ENCODE data around the gene TASP1.
"Not testable (repeated sequence)": the region's sequence is repeated elsewhere in the genome, so short reads cannot be mapped to it uniquely, and the experiment has no call there.

TASP1 gene

GRCh38 chr20:13486694-13487093 lies 152.0 kb downstream of the TASP1 start:
- no peak for DNase-seq

- no peak for DNase-seq
Observed at GRCh38 chr20:13485576-13485975, 153.2 kb downstream of the TASP1 start.

GRCh38 chr20:13485019-13485418 lies 153.7 kb downstream of the TASP1 start:
- not testable (repeated sequence) for DNase-seq

- DNase-seq: not testable (repeated sequence)
Observed at GRCh38 chr20:13483472-13483871, 155.3 kb downstream of the TASP1 start.

- DNase-seq: no peak
Observed at GRCh38 chr20:13478366-13478765, 160.4 kb downstream of the TASP1 start.

- DNase-seq: no peak
Observed at GRCh38 chr20:13474467-13474866, 164.3 kb downstream of the TASP1 start.

- DNase-seq: no peak
Observed at GRCh38 chr20:13469262-13469661, 169.5 kb downstream of the TASP1 start.

GRCh38 chr20:13468166-13468565 lies 170.6 kb downstream of the TASP1 start:
- DNase-seq: no peak

- DNase-seq: no peak
Observed at GRCh38 chr20:13464702-13465101, 174.0 kb downstream of the TASP1 start.

- DNase-seq: no peak
Observed at GRCh38 chr20:13461849-13462458, 176.8 kb downstream of the TASP1 start.

GRCh38 chr20:13458860-13459451 lies 179.8 kb downstream of the TASP1 start:
- peak; percentile 14 for DNase-seq

- no peak for DNase-seq
Observed at GRCh38 chr20:13457487-13457886, 181.2 kb downstream of the TASP1 start.

GRCh38 chr20:13455713-13456112 lies 183.0 kb downstream of the TASP1 start:
- no peak for DNase-seq

- DNase-seq: no peak
Observed at GRCh38 chr20:13453367-13453766, 185.4 kb downstream of the TASP1 start.

GRCh38 chr20:13452470-13453124 lies 186.1 kb downstream of the TASP1 start:
- no peak for DNase-seq

GRCh38 chr20:13449868-13450434 lies 188.8 kb downstream of the TASP1 start:
- no peak for DNase-seq

- no peak for DNase-seq
Observed at GRCh38 chr20:13447385-13448180, 191.1 kb downstream of the TASP1 start.

GRCh38 chr20:13443690-13444089 lies 195.0 kb downstream of the TASP1 start:
- DNase-seq: no peak

GRCh38 chr20:13442986-13443385 lies 195.7 kb downstream of the TASP1 start:
- no peak for DNase-seq

- no peak for DNase-seq
Observed at GRCh38 chr20:13441388-13441787, 197.3 kb downstream of the TASP1 start.

- no peak for DNase-seq
Observed at GRCh38 chr20:13436530-13436929, 202.2 kb downstream of the TASP1 start.

GRCh38 chr20:13432126-13432525 lies 206.6 kb downstream of the TASP1 start:
- DNase-seq: no peak

- no peak for DNase-seq
Observed at GRCh38 chr20:13430346-13431002, 208.3 kb downstream of the TASP1 start.

All from CD4-positive, alpha-beta T cell treated with Interleukin-4 for 4 hours (primary cell).